GM12878 (cell line): ENCODE measurements around the gene IQGAP2. TPM values are rescaled to one million over a fixed set of nuclear protein-coding genes. Genes with fewer than 3 reads are reported as not detected.

Source experiments
- BCL11A ChIP-seq: IDR thresholded peaks from 2 replicates; pipeline ENCODE4 v1.6.1; 2011; ENCODE audit warnings: low read depth, low read length
- BMI1 ChIP-seq: fragments of 450-650 bp; IDR thresholded peaks from 2 replicates; pipeline ENCODE4 v1.6.1; 2016; ENCODE audit warnings: mild to moderate bottlenecking, moderate library complexity, borderline replicate concordance
- CEBPB ChIP-seq, 2 experiments: fragments of 150-350 bp in 1 of 2; IDR thresholded peaks; 2 replicates each; pipeline ENCODE4 v1.6.1; 2012 to 2014; ENCODE audit warnings: low read depth in 2 of 2, low read length in 2 of 2, borderline replicate concordance in 1 of 2, inconsistent platforms in 1 of 2
- EGR1 ChIP-seq, 2 experiments: IDR thresholded peaks; 1 replicate in 1 of 2; 2 replicates in 1 of 2; pipeline ENCODE4 v1.6.1; 2011 to 2012; ENCODE audit warnings: low read depth in 2 of 2, low read length in 2 of 2, borderline replicate concordance in 1 of 2, mild to moderate bottlenecking in 1 of 2, moderate library complexity in 1 of 2
- IKZF1 ChIP-seq: fragments of 450-650 bp; conservative IDR thresholded peaks from 2 replicates; pipeline ENCODE4 v1.6.1; 2017; ENCODE audit warnings: antibody characterized with exemption, mild to moderate bottlenecking
- JUNB ChIP-seq: IDR thresholded peaks from 2 replicates; pipeline ENCODE4 v1.6.1; 2016; ENCODE audit warnings: antibody characterized with exemption, mild to moderate bottlenecking
- JUND ChIP-seq: IDR thresholded peaks from 2 replicates; pipeline ENCODE4 v1.6.1; 2012; ENCODE audit warnings: low read depth, mild to moderate bottlenecking, low read length, improper control_type of control experiment, moderate library complexity
- KDM1A ChIP-seq: fragments of 200-600 bp; sonication (generic); IDR thresholded peaks from 2 replicates; pipeline ENCODE4 v1.6.1; 2016; ENCODE audit warnings: borderline replicate concordance
- PRDM15 ChIP-seq: fragments of 450-650 bp; formaldehyde crosslinking; IDR thresholded peaks from 2 replicates; pipeline ENCODE4 v1.4.0; 2020; ENCODE audit warnings: mild to moderate bottlenecking, moderate library complexity
- RAD51 ChIP-seq: fragments of 450-650 bp; IDR thresholded peaks from 2 replicates; pipeline ENCODE4 v1.6.1; 2016; ENCODE audit warnings: moderate library complexity, mild to moderate bottlenecking, inconsistent platforms
- RB1 ChIP-seq: fragments of 450-650 bp; formaldehyde crosslinking; IDR thresholded peaks from 2 replicates; pipeline ENCODE4 v1.6.1; 2017; ENCODE audit warnings: mild to moderate bottlenecking, borderline replicate concordance
- SMARCA5 ChIP-seq: fragments of 450-650 bp; IDR thresholded peaks from 2 replicates; pipeline ENCODE4 v1.6.1; 2017; ENCODE audit warnings: mild to moderate bottlenecking
- SREBF2 ChIP-seq: IDR thresholded peaks from 2 replicates; pipeline ENCODE4 v1.6.1; 2012; ENCODE audit warnings: mild to moderate bottlenecking, low read length
- TBL1XR1 ChIP-seq: IDR thresholded peaks from 2 replicates; pipeline ENCODE4 v1.6.1; 2012; ENCODE audit warnings: low read depth, low read length, improper control_type of control experiment
- YY1 ChIP-seq: IDR thresholded peaks from 2 replicates; pipeline ENCODE4 v1.6.1; 2011; ENCODE audit warnings: low read depth, mild to moderate bottlenecking, low read length
- ZBTB4 ChIP-seq: fragments of 450-650 bp; formaldehyde crosslinking; IDR thresholded peaks from 2 replicates; pipeline ENCODE4 v1.4.0; 2022; ENCODE audit warnings: mild to moderate bottlenecking, moderate library complexity
- ZNF274 ChIP-seq: IDR thresholded peaks from one replicate; pipeline ENCODE4 v1.8.0; 2011; ENCODE audit not compliant: insufficient read length, insufficient read depth
- polyA plus RNA-seq, 11 experiments: library from polyadenylated mRNA; depleted of rRNA in 4 of 11; unstranded in 6 of 11; stranded (reverse) in 5 of 11; fragments of >200 nt; fragmentation: Nextera tagmentation in 4 of 11; fragmentation: Illumina TruSeq in 1 of 11; extraction: Ambion mirVana in 4 of 11; extraction: Trizol in 1 of 11; gene quantifications; 1 replicate in 1 of 11; 2 replicates in 10 of 11; pipeline versions ENCODE4 v1.2.1 to v1.2.3, GENCODE V29; 2011 to 2016; ENCODE audit warnings: inconsistent platforms in 2 of 11, missing spikeins in 2 of 11, low read depth in 1 of 11
- total RNA-seq, 4 experiments: library from RNA; depleted of rRNA in 3 of 4; stranded (reverse); fragments of >200 nt in 3 of 4; fragmentation: Illumina TruSeq in 1 of 4; extraction: Trizol in 1 of 4; gene quantifications; 2 replicates each; pipeline versions ENCODE4 v1.2.1 to v1.2.3, GENCODE V29; 2013 to 2021
- TF ChIP-seq, protein P1 (sequence below): IDR thresholded peaks from 2 replicates; pipeline ENCODE4 v1.6.1; 2011; ENCODE audit warnings: mild to moderate bottlenecking, low read depth, low read length, moderate library complexity; ENCODE audit not compliant: insufficient replicate concordance
- TF ChIP-seq, protein P2 (sequence below): fragments of 450-650 bp; IDR thresholded peaks from 2 replicates; pipeline ENCODE4 v1.6.1; 2016; ENCODE audit warnings: mild to moderate bottlenecking
- TF ChIP-seq, protein P3 (sequence below): fragments of 450-650 bp; IDR thresholded peaks from 2 replicates; pipeline ENCODE4 v1.6.1; 2017; ENCODE audit warnings: mild to moderate bottlenecking

The IQGAP2 gene
- total and polyA plus RNA-seq, 10 of the 15 experiments (the other 5 are each of a cell fraction or from before 2014, with no cell fraction given), result 14.5 to 41.4 (median 21.8) TPM

- TF ChIP-seq RB1 (no peak), EGR1 (IDR thresholded peaks at IDR 0.05; ENCODE audit: borderline replicate concordance in 1 of 2, low read depth in 2 of 2, low read length in 2 of 2) (no peak), PRDM15 (CRISPR knock-in tag) (no peak), JUNB (peak; percentile 88), ZNF274 (no peak), YY1 (no peak), IKZF1 (peak; percentile 96), BMI1 (peak; percentile 88), TBL1XR1 (peak; percentile 91), CEBPB (IDR thresholded peaks at IDR 0.05; ENCODE audit: borderline replicate concordance in 1 of 2, low read depth in 2 of 2, low read length in 2 of 2) (no peak), ZBTB4 (CRISPR knock-in tag) (no peak), SREBF2 (no peak), JUND (peak; percentile 93; the same call in 1 of the 2 replicates), KDM1A (no peak), BCL11A (peak; percentile 100), SMARCA5 (no peak), RAD51 (peak; percentile 82)
- TF ChIP-seq, protein P1, sequence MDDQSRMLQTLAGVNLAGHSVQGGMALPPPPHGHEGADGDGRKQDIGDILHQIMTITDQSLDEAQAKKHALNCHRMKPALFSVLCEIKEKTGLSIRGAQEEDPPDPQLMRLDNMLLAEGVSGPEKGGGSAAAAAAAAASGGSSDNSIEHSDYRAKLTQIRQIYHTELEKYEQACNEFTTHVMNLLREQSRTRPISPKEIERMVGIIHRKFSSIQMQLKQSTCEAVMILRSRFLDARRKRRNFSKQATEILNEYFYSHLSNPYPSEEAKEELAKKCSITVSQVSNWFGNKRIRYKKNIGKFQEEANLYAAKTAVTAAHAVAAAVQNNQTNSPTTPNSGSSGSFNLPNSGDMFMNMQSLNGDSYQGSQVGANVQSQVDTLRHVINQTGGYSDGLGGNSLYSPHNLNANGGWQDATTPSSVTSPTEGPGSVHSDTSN, result peak; percentile 80
- TF ChIP-seq, protein P2, sequence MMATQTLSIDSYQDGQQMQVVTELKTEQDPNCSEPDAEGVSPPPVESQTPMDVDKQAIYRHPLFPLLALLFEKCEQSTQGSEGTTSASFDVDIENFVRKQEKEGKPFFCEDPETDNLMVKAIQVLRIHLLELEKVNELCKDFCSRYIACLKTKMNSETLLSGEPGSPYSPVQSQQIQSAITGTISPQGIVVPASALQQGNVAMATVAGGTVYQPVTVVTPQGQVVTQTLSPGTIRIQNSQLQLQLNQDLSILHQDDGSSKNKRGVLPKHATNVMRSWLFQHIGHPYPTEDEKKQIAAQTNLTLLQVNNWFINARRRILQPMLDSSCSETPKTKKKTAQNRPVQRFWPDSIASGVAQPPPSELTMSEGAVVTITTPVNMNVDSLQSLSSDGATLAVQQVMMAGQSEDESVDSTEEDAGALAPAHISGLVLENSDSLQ, result peak; percentile 96
- TF ChIP-seq, protein P3, sequence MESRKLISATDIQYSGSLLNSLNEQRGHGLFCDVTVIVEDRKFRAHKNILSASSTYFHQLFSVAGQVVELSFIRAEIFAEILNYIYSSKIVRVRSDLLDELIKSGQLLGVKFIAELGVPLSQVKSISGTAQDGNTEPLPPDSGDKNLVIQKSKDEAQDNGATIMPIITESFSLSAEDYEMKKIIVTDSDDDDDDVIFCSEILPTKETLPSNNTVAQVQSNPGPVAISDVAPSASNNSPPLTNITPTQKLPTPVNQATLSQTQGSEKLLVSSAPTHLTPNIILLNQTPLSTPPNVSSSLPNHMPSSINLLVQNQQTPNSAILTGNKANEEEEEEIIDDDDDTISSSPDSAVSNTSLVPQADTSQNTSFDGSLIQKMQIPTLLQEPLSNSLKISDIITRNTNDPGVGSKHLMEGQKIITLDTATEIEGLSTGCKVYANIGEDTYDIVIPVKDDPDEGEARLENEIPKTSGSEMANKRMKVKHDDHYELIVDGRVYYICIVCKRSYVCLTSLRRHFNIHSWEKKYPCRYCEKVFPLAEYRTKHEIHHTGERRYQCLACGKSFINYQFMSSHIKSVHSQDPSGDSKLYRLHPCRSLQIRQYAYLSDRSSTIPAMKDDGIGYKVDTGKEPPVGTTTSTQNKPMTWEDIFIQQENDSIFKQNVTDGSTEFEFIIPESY, result no peak; the same call in 1 of the 2 replicates
Measured at GRCh38 chr5:76733049-76733417, 329.9 kb downstream of the IQGAP2 start (continued).
